ENCODE measurements around the gene NFAM1. TPM values are rescaled to one million over a fixed set of nuclear protein-coding genes. Genes with fewer than 3 reads are reported as not detected.

Gene NFAM1
- total and polyA plus RNA-seq, 2 of the 13 experiments (the other 11 are each of a cell fraction or from before 2014, with no cell fraction given), result 0.03 TPM; not detected in 1

- TF ChIP-seq ZNF639 (CRISPR knock-in tag; conservative IDR thresholded peaks at IDR 0.05) (no peak), MEIS1 (CRISPR knock-in tag; IDR thresholded peaks at IDR 0.05; ENCODE audit: borderline replicate concordance) (no peak), CAMTA2 (CRISPR knock-in tag; IDR thresholded peaks at IDR 0.05; ENCODE audit: borderline replicate concordance) (no peak)
Observed at GRCh38 chr22:42383851-42384417, 48.3 kb downstream of the NFAM1 start (continued).

GRCh38 chr22:42383287-42383686 is 48.9 kb downstream of the NFAM1 start:
- Histone ChIP-seq H3K9ac (ENCODE audit: insufficient read depth, low read depth, low read length) (no peak overlapping the region), H3K79me2 (ENCODE audit: insufficient read depth, low read length) (no peaks in the 10 kb centered on the region), H3K27me3 (ENCODE audit: control insufficient read depth in 1 of 2, insufficient read depth in 2 of 2, low read length in 2 of 2) (peaks cover 2 to 26% of the 10 kb centered on the region in 2 experiments; a peak in 4 of 5 replicates), H2AFZ (ENCODE audit: low read length) (no peak overlapping the region), H3K4me3 (replicated peaks in 1 of 3; ENCODE audit: insufficient read depth in 1 of 3, low read depth in 2 of 3, low read length in 3 of 3) (no peak overlapping the region), H3K27ac (ENCODE audit: extremely low read length, insufficient read depth, low read length) (no peak overlapping the region), H3K9me3 (ENCODE audit: low read length) (no peaks in the 10 kb centered on the region), H4K20me1 (ENCODE audit: insufficient read depth, low read length) (no peaks in the 10 kb centered on the region), H3K4me2 (ENCODE audit: low read depth, low read length) (no peak overlapping the region), H3K36me3 (replicated peaks in 1 of 2; ENCODE audit: control insufficient read depth in 1 of 2, insufficient read depth in 2 of 2, low read length in 2 of 2) (no peaks in the 10 kb centered on the region), H3K4me1 (ENCODE audit: insufficient read depth, low read length) (no peaks in the 10 kb centered on the region; the same call in 1 of the 2 replicates)
- ATAC-seq (no peak), DNase-seq (ENCODE audit: low spot score) (no peak), FAIRE-seq (no peak)
- BruUV-seq (replicated peaks), result no TSS peak
- ChIA-PET POLR2A (no interaction called here), CTCF (ENCODE audit: low intra/inter-chr PET ratio, low total read pairs) (no interaction called here)
- 0% methylated on average over 1 of the region's 5 CpGs for WGBS (ENCODE audit: low lambda C conversion rate)
- no peak for TF ChIP-seq ZNF180 (CRISPR knock-in tag; IDR thresholded peaks at IDR 0.05; ENCODE audit: borderline replicate concordance, low read depth)
- no peak for TF ChIP-seq ZNF510 (CRISPR knock-in tag; IDR thresholded peaks at IDR 0.05; ENCODE audit: low read depth)
- TF ChIP-seq HMGXB4 (CRISPR knock-in tag; IDR thresholded peaks at IDR 0.05; ENCODE audit: borderline replicate concordance in 1 of 2, low read depth in 1 of 2), result no peak
- TF ChIP-seq ZNF33A (CRISPR knock-in tag; IDR thresholded peaks at IDR 0.05; ENCODE audit: borderline replicate concordance), result no peak
- TF ChIP-seq ZBTB26 (CRISPR knock-in tag; IDR thresholded peaks at IDR 0.05; ENCODE audit: borderline replicate concordance), result no peak
- TF ChIP-seq NR1H2 (CRISPR knock-in tag; IDR thresholded peaks at IDR 0.05; ENCODE audit: borderline replicate concordance, low read depth), result no peak
- intact Hi-C loops (cut with micrococcal nuclease; ENCODE audit: unreplicated experiment) (no loop called here), in situ Hi-C loops (cut with HindIII; ENCODE audit: extremely low pct_ligation_motif_present, low pct_unique_long_range_greater_than_20kb) (no loop called here)
